Measurements from ENCODE around the gene FOXN3.
A peak's percentile ranks its signal among the peaks of the same experiment; 100 is the strongest.

The FOXN3 gene

GRCh38 chr14:89330236-89331002 lies 86.6 kb downstream of the FOXN3 start:
- peak; percentile 88 for DNase-seq

DNA sequence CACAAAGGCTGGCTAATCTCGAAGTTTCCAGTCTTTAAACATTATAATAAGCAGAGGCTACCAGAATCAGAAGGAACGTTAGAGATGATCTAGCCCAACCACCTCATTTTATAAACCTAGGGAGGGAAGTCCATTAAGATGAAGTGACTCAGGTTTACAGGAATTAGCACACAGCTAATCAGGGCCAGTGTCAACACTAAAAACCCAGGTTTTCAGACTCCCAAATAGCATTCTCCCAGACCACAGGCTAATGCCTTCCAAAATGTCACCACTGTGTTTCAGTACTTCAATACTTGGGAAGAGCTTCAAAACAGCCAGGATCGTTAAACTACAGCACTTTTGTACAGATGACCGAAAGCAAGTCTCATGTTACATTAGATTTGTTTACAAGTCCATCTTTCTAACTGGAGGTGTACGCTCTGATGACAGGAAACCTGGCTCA lies 89.2 kb downstream of the FOXN3 start:
- peak; percentile 80 for DNase-seq

- no peak for DNase-seq
Observed at GRCh38 chr14:89325959-89326358, 91.1 kb downstream of the FOXN3 start.

DNA sequence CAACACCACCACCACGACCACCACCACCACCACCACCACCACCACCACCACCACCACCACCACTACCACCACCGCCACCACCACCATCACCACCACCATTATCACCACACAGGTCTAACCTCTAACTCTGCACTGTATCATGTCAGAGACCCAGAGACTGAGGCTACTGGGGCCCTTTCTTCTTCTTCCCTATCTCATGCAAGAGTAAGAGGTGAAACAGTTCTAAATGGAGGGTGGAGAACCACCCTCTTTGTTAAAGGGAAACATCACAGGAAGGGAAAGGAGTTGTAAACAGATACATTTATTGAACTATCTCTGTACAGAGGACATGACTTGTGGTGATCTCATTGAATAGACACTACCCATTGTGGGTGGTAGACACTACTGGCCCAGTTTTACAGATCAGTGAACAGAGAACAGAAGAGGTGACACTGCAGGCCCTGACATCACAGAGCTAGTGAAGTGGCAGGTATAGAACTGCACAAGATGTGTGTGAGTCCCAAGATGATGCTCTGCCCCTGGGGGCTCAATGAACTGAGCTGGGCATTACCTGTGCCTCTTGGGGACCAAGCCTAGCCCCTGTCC lies 91.6 kb downstream of the FOXN3 start:
- no peak for DNase-seq

GRCh38 chr14:89324501-89325298 lies 92.3 kb downstream of the FOXN3 start:
- no peak for DNase-seq

GRCh38 chr14:89320381-89321000 lies 96.5 kb downstream of the FOXN3 start:
- DNase-seq: no peak

GRCh38 chr14:89319687-89320086 lies 97.3 kb downstream of the FOXN3 start:
- no peak for DNase-seq

DNA sequence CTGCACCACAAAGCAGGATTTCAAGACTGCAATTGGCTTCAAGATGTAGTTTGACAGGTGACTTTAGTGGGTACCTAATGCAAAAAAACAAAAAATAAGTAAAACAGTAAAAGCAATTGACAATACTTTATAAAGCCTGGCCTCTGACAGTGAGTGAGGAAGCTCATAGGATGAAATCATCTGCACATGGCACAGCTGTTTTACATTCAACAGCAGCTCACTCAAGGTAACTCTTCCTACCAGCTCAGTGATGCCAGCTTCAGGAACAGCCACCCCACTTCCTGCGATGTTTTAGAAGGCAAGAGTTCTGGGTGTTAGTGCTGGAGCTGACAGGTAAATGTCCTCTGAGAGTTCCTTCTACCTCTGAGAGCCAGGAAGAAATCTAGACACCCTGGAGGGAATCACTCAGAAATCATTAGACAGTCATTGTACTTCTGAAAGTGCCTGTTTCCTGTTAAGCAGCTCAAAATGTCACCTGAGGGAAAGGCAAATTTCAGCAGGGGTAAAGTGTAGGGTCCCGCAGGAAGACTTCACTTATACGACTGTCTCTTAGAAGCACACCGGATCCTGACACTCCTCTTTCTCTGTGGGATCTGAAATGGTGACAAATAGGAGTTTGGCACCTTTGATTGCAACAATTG lies 99.9 kb downstream of the FOXN3 start:
- DNase-seq: no peak

DNA sequence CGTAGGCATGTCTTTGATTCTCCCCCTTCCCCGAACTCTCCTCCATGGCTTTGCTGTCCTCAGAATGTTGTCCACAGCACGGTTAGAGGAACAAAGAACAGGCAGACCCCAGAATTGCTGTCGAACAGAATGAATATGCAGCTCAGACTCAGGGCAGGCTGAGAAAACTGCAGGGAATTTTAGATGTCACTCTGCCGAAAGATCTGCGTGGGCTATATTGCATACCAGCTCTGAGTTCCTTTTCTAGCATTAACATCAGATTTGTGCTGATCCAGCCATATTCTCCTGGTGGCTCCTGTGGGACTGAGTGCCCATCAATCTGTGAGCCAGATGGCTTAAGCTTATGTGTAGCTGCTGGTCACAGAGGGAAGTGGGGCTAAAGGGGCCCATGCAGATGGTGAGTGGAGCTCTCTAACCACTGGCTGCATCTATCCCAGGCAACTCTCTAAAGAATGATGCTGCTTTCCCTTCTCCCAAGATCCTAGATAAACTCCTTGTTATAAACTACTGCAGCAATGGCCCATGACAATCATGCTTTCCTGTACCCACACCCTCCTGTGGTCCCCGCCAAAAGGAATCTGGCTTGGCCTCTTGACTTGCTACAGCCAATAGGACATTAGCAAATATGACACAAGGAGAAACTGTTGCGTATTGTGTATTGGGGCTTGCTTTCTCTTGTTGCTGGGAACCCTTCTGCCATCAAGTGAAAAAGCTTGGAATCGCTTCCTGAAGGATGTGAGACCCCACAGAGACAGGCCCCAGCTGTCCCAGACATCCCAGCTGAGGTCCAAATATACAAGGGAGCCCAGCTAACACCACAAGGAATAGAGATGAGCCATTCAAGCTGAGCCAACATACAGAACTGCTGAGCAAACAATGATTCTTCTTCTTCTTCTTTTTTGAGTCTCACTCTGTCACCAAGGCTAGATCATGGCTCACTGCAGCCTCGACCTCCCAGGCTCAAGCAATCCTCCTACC lies 101.3 kb downstream of the FOXN3 start:
- no peak for DNase-seq

GRCh38 chr14:89314274-89314673 lies 102.8 kb downstream of the FOXN3 start:
- DNase-seq: no peak

DNA sequence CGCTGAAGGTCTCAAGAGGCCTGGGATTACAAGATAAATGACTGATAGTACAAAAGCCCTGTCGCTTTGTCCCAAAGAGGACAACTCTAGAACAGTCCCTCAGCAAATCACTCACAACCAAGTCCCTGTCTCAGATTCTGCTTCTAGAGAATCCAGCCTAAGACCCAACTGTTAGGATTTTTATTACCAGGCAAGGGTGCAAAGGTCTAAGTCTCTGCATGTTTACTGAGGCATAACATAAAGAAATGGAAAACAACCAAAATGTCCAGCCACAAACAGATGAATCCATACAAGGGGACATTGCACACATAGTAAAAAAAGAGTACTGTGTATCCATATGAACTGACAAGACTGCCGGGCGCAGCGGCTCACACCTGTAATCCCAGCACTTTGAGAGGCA lies 104.1 kb downstream of the FOXN3 start:
- no peak for DNase-seq

- no peak for DNase-seq
Observed at GRCh38 chr14:89310211-89310610, 106.8 kb downstream of the FOXN3 start.

DNA sequence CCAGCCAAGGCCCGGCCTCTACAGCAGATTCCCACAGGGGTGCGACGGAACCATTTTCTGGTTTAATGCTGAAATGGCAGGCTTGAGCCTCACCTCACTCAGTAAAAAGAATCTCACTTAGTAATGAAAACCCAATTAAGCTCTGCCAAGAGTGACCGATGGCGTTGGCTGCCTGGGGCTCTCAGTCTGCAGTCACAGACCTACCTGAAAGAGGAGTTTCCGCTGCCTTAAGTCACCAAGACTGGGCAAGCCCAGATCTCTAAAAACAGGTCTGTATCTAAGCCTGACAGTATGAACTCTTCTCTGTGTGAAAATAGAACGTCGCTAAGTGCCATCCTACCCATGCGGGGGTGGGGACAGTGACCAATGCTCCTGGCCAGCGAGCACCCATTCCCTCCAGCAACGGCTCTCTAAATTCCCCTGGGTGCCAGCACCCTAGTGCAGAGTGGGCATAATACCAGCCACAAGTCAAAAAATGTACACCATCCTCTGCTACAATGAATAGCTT lies 107.3 kb downstream of the FOXN3 start:
- DNase-seq: no peak

GRCh38 chr14:89308232-89308959 lies 108.6 kb downstream of the FOXN3 start:
- no peak for DNase-seq

- no peak for DNase-seq
Observed at GRCh38 chr14:89307409-89307808, 109.6 kb downstream of the FOXN3 start.

- peak; percentile 77 for DNase-seq
Observed at GRCh38 chr14:89304972-89305703, 111.9 kb downstream of the FOXN3 start.

DNA sequence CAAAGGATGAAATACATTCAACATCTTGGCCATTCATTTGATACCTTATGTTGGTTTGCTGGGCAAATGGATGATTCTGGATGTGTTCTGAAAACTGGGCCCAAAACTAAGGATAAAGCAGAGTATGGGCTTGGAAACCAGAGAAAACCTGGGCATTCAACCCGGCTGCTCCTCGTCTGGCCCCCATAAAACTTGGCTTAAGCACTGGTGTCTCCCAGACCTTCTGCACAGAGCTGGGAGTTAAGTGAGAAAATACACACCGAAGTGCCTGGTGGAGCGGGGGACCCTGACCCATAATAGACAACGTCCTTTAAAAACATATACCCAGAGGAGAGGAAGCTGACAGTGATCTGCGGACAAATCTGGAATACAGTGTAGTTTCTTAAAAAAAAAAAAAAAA lies 112.5 kb downstream of the FOXN3 start:
- no peak for DNase-seq

GRCh38 chr14:89303456-89304435 lies 113.3 kb downstream of the FOXN3 start:
- peak; percentile 82 for DNase-seq

Data from fibroblast of skin of right biceps (primary cell).